Measurements from ENCODE around the gene BHLHE41. TPM values are rescaled to one million over a fixed set of nuclear protein-coding genes. Genes with fewer than 3 reads are reported as not detected.
A peak's percentile ranks its signal among the peaks of the same experiment; 100 is the strongest.

BHLHE41 gene
- total and polyA plus RNA-seq, 11 donors: 6.8 to 66.0 (median 31.4) TPM

DNA sequence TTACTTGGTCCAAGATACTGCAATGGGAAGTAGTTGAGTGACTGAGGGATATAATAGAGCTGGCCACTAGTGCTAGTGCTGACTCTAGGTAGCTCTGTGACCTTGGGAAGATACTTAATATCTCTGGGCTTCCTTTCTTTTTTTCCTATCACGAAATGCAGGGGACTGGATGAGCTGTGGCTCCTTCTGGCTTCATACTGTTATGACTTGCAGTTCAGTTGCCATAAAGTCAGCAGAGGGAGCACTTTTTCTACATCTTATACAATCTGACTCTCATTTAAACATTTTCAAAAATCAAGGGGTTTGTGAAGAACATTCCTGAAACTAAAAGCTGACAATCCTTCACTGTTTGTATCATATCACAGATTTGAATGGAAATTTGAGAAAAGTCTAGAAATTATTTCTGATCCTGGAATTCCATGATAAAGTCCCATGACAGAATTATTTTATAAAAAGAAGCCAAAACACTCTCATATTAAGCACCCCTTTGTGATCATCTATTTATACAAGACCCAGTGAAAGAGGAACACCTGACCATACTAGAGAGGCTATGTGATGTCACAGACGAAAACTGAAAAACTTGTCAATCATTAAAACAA, 5.3 kb downstream of the BHLHE41 start:
- TF ChIP-seq CTCF (IDR thresholded peaks at IDR 0.05): peak; percentile 23 to 73 (median 50)
- no peak for TF ChIP-seq POLR2A (IDR thresholded peaks at IDR 0.05)
- Histone ChIP-seq H3K9me3 (no peaks in the 10 kb centered on the region), H3K36me3 (no peaks in the 10 kb centered on the region), H3K4me3 (peak overlapping the region in 1 of 12 donors; percentile 81), H3K4me1 (peaks cover 0 to 61% (median 34%) of the 10 kb centered on the region in 12 donors), H3K27me3 (peaks cover 0 to 10% (median 0%) of the 10 kb centered on the region in 9 donors), H3K27ac (peak overlapping the region in 8 of 12 donors; percentile 51 to 98 (median 94))
- intact Hi-C loops (cut with DNase I): loop anchor here in 4 of 10 donors (5.0 to 10.0 kb wide), 3 partner anchors 315 to 533 kb away; no protein-coding TSS in a partner anchor
- WGBS, 4 donors: 26 to 45% (median 32%) methylated on average over 2 of the region's 2 CpGs
- peak in 2 of 4 donors; percentile 15 to 17 for ATAC-seq
- no peak for DNase-seq

DNA sequence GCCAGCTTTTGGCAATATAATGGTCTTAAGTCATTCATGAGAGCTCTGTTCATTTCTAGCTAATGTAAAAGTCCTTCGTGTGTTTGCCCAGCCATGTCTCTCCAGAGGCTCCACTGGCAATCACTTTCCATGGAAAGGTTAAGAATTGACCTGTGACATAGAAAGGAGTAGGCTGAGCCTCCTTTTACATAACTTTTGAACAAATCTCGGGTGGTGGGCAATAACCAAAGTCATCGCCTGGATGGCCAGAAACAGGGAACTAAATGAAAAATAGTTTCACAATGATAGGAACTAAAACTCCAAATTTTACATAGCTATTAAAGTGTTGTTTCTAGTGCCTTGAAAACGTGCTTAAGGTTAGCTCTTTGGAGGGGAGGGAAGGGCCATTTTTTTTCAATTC, 6.5 kb downstream of the BHLHE41 start:
- peaks cover 0 to 61% (median 37%) of the 10 kb centered on the region in 12 donors for H3K4me1 ChIP-seq
- no peak overlapping the region for H3K4me3 ChIP-seq
- DNase-seq: no peak
- peak overlapping the region in 9 of 12 donors; percentile 25 to 98 (median 33) for H3K27ac ChIP-seq
- ATAC-seq: no peak
- peaks cover 0 to 7% (median 0%) of the 10 kb centered on the region in 9 donors for H3K27me3 ChIP-seq
- no peaks in the 10 kb centered on the region for H3K9me3 ChIP-seq
- H3K36me3 ChIP-seq: no peaks in the 10 kb centered on the region
- TF ChIP-seq POLR2A (IDR thresholded peaks at IDR 0.05): no peak
- TF ChIP-seq CTCF (IDR thresholded peaks at IDR 0.05): no peak
- intact Hi-C loops (cut with DNase I): loop anchor here in 4 of 10 donors (5.0 to 10.0 kb wide), 3 partner anchors 316 to 534 kb away; no protein-coding TSS in a partner anchor
- WGBS, 4 donors: 75 to 91% (median 81%) methylated on average over 4 of the region's 4 CpGs

DNA sequence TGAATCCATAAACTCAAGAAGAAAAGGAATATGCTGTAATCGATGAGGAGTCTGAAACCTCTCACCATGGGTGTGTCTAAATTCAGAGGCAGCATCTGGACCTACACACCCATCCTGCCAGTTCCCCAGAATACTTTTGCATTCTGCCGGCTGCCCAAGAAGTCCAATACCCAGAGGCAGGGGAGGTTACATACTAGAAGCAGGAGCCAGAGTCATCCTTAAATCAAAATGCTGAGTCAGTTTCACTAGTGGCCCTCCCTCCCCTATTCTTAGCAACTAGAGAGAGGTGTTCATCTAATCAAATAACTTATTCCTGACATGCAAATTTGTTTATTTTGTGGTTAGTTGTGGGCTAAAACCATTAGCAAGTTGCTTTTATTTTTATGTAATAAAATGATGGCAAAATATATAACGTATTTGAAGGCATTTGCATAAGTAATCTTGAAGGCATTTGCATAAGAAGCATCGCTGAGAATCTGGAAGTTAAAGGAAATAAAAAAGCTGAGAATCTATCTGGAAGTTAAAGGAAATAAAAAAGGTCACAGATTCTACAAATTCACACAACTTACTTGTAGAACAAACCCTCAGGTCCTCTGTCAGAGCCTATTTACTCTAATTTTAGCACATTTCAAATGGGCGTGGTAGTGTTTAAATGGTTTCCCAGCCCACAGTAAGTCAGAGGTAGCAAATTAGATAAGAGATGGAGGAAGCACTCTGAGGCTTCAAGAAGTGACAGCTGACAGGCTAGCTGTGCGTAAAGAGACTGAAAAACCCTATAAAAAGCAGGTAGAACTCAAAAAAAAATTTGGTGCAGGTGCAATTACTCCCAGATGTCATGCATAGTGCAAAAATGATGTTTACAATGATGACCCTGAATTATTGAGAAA, 7.8 kb downstream of the BHLHE41 start:
- intact Hi-C loops (cut with DNase I): loop anchor here in 4 of 10 donors (5.0 to 10.0 kb wide), 3 partner anchors 318 to 535 kb away; no protein-coding TSS in a partner anchor
- DNase-seq (no peak), ATAC-seq (no peak)
- peaks cover 0 to 7% (median 0%) of the 10 kb centered on the region in 9 donors for H3K27me3 ChIP-seq
- H3K27ac ChIP-seq: peak overlapping the region in 10 of 12 donors; percentile 4 to 98 (median 48)
- no peaks in the 10 kb centered on the region for H3K9me3 ChIP-seq
- TF ChIP-seq POLR2A (IDR thresholded peaks at IDR 0.05): no peak
- TF ChIP-seq CTCF (IDR thresholded peaks at IDR 0.05): no peak
- 39 to 49% (median 42%) methylated on average over 6 of the region's 6 CpGs for WGBS, 4 donors
- H3K4me1 ChIP-seq: peaks cover 0 to 65% (median 42%) of the 10 kb centered on the region in 12 donors
- no peaks in the 10 kb centered on the region for H3K36me3 ChIP-seq
- no peak overlapping the region for H3K4me3 ChIP-seq
